IMR-90 (cell line): ENCODE measurements around the gene COL4A2. TPM values are rescaled to one million over a fixed set of nuclear protein-coding genes. Genes with fewer than 3 reads are reported as not detected.

Experiments
- ATAC-seq: fragments of 200-7000 bp; cut with Tn5 transposase; 2 replicates; pipeline ENCODE4 v1.9.1; 2020; ENCODE audit warnings: low read depth, mild to moderate bottlenecking, moderate library complexity
- BruUV-seq: library from RNA; stranded (reverse); fragments of 400-500 nt; replicated peaks from 2 replicates; lab custom pipeline; 2021; lab: Mats Ljungman, UMichigan
- CTCF ChIA-PET: fragments of 300-600 bp; formaldehyde crosslinking; extraction: SDS; loops from one replicate; lab custom pipeline; 2021; ENCODE audit warnings: antibody characterized with exemption; lab: Yijun Ruan, JAX
- POLR2A ChIA-PET: fragments of 300-600 bp; sonication (Branson Sonifier 250); formaldehyde crosslinking; loops from one replicate; lab custom pipeline; 2022; ENCODE audit warnings: antibody characterized with exemption; ENCODE audit not compliant: unreplicated experiment; lab: Charles Lee
- DNase-seq: peaks from one replicate; pipeline ENCODE4 v3.0.0; 2013
- H2AFZ ChIP-seq: replicated peaks from 2 replicates; pipeline ENCODE3; 2013; ENCODE audit warnings: low read length, mild to moderate bottlenecking; ENCODE audit not compliant: poor library complexity
- H2AK5ac ChIP-seq: 2 replicates; pipeline ENCODE4 v1.6.1; 2013; ENCODE audit warnings: low read depth, low read length, inconsistent platforms
- H2AK9ac ChIP-seq: replicated peaks from 2 replicates; pipeline ENCODE3; 2013; ENCODE audit warnings: mild to moderate bottlenecking, low read depth, low read length, moderate library complexity; ENCODE audit not compliant: poor library complexity
- H2BK120ac ChIP-seq: 2 replicates; pipeline ENCODE4 v1.6.1; 2013; ENCODE audit warnings: low read depth, low read length, inconsistent platforms
- H2BK15ac ChIP-seq: 3 replicates; pipeline ENCODE4 v1.6.1; 2013; ENCODE audit warnings: low read depth, low read length, inconsistent platforms
- H2BK20ac ChIP-seq: 2 replicates; pipeline ENCODE4 v1.6.1; 2013; ENCODE audit warnings: low read depth, mild to moderate bottlenecking, inconsistent platforms, low read length, moderate library complexity
- H2BK5ac ChIP-seq: 2 replicates; pipeline ENCODE4 v1.6.1; 2013; ENCODE audit warnings: mild to moderate bottlenecking, low read depth, low read length, inconsistent platforms; ENCODE audit not compliant: poor library complexity, severe bottlenecking
- H3K14ac ChIP-seq: replicated peaks from 2 replicates; pipeline ENCODE4 v1.6.1; 2013; ENCODE audit warnings: low read depth, low read length, inconsistent platforms
- H3K18ac ChIP-seq: 2 replicates; pipeline ENCODE4 v1.6.1; 2013; ENCODE audit warnings: low read depth, low read length, control low read depth
- H3K23ac ChIP-seq: 2 replicates; pipeline ENCODE4 v1.6.1; 2013; ENCODE audit warnings: low read depth, low read length, inconsistent platforms
- H3K27ac ChIP-seq: 2 replicates; pipeline ENCODE4 v1.5.1; 2013; ENCODE audit warnings: mild to moderate bottlenecking, control low read depth, low read length; ENCODE audit not compliant: insufficient read depth
- H3K27me3 ChIP-seq: 2 replicates; pipeline ENCODE4 v1.6.1; 2013; ENCODE audit warnings: low read length; ENCODE audit not compliant: control insufficient read depth, insufficient read depth
- H3K36me3 ChIP-seq: 2 replicates; pipeline ENCODE4 v1.6.1; 2013; ENCODE audit warnings: low read length, mixed read lengths; ENCODE audit not compliant: control insufficient read depth, insufficient read depth
- H3K4ac ChIP-seq: 2 replicates; pipeline ENCODE4 v1.6.1; 2013; ENCODE audit warnings: low read depth, low read length, inconsistent platforms
- H3K4me1 ChIP-seq: 2 replicates; pipeline ENCODE4 v1.6.1; 2013; ENCODE audit warnings: low read length, mixed read lengths; ENCODE audit not compliant: control insufficient read depth, insufficient read depth
- H3K4me2 ChIP-seq: 2 replicates; pipeline ENCODE4 v1.6.1; 2013; ENCODE audit warnings: low read depth, mild to moderate bottlenecking, control low read depth, low read length, moderate library complexity
- H3K4me3 ChIP-seq: 2 replicates; pipeline ENCODE4 v1.5.1; 2013; ENCODE audit warnings: low read depth, mild to moderate bottlenecking, control low read depth, low read length, moderate library complexity; ENCODE audit not compliant: insufficient read depth
- H3K56ac ChIP-seq: 2 replicates; pipeline ENCODE4 v1.6.1; 2013; ENCODE audit warnings: low read length, inconsistent platforms; ENCODE audit not compliant: insufficient read depth; ENCODE audit errors: extremely low read depth
- H3K79me1 ChIP-seq, 2 experiments: 2 replicates each; pipeline ENCODE4 v1.6.1; 2013; ENCODE audit warnings: low read length in 2 of 2, inconsistent platforms in 1 of 2, low read depth in 1 of 2
- H3K9ac ChIP-seq: 2 replicates; pipeline ENCODE4 v1.6.1; 2013; ENCODE audit warnings: low read depth, low read length, control low read depth
- H3K9me1 ChIP-seq: 2 replicates; pipeline ENCODE4 v1.6.1; 2013; ENCODE audit warnings: low read length, inconsistent platforms; ENCODE audit not compliant: insufficient read depth
- H3K9me3 ChIP-seq: 2 replicates; pipeline ENCODE4 v1.6.1; 2013; ENCODE audit warnings: low read length; ENCODE audit not compliant: control insufficient read depth, insufficient read depth
- H4K20me1 ChIP-seq: 2 replicates; pipeline ENCODE4 v1.6.1; 2013; ENCODE audit warnings: low read length, inconsistent platforms; ENCODE audit not compliant: insufficient read depth
- H4K5ac ChIP-seq: 2 replicates; pipeline ENCODE4 v1.6.1; 2013; ENCODE audit warnings: mild to moderate bottlenecking, low read depth, low read length, control low read depth
- H4K8ac ChIP-seq, 2 experiments: 2 replicates each; pipeline ENCODE4 v1.6.1; 2013; ENCODE audit warnings: low read depth in 2 of 2, low read length in 2 of 2, control low read depth in 1 of 2, inconsistent platforms in 1 of 2
- H4K91ac ChIP-seq: 2 replicates; pipeline ENCODE4 v1.6.1; 2013; ENCODE audit warnings: low read depth, low read length, inconsistent platforms; ENCODE audit not compliant: insufficient read depth
- CEBPB ChIP-seq: IDR thresholded peaks from 2 replicates; pipeline ENCODE4 v1.6.1; 2012; ENCODE audit warnings: low read depth, low read length, improper control_type of control experiment
- ELK1 ChIP-seq: fragments of 150-350 bp; IDR thresholded peaks from 2 replicates; pipeline ENCODE4 v1.6.1; 2016; ENCODE audit warnings: low read depth, mild to moderate bottlenecking, low read length, moderate library complexity, borderline replicate concordance
- WGBS, 2 experiments: methylation state at CpG; one replicate each; pipeline versions ENCODE4 v1.1.5 to v1.1.7; 2013; ENCODE audit warnings: missing lambda C conversion rate in 2 of 2; ENCODE audit not compliant: insufficient read length in 1 of 2; ENCODE audit errors: extremely low coverage in 2 of 2; 5-methylcytosine and 5-hydroxymethylcytosine counted together
- dilution Hi-C: fragments of 300-500 bp; cut with HindIII; formaldehyde crosslinking; loops from one replicate; pipeline ENCODE4 v1.14.3; 2018; ENCODE audit warnings: low sequenced_read_pairs; ENCODE audit not compliant: unreplicated experiment
- in situ Hi-C: fragments of 300-500 bp; cut with MboI; formaldehyde crosslinking; loops from 3 replicates; pipeline ENCODE4 v1.14.3; 2019; ENCODE audit warnings: low sequenced_read_pairs, inconsistent platforms, mixed read lengths
- intact Hi-C: fragments of 100-400 bp; cut with micrococcal nuclease; formaldehyde crosslinking; loops from 2 replicates; pipeline ENCODE4 v1.10.0; 2022
- polyA plus RNA-seq, 3 experiments: library from polyadenylated mRNA; depleted of rRNA; stranded (reverse); fragments of >200 nt; gene quantifications; 2 replicates each; pipeline ENCODE4 v1.2.3, GENCODE V29; 2012; ENCODE audit warnings: low replicate concordance in 1 of 3
- total RNA-seq: library from RNA; depleted of rRNA; stranded (reverse); fragments of >200 nt; gene quantifications from 2 replicates; pipeline ENCODE4 v1.2.3, GENCODE V29; 2012

COL4A2 gene
- total and polyA plus RNA-seq, 2 of the 4 experiments (the other 2 are of a cell fraction) = 90.7 to 457 TPM

GRCh38 chr13:110517505-110518225, 210.6 kb downstream of the COL4A2 start:
- Histone ChIP-seq H3K9me3 (no peaks in the 10 kb centered on the region), H3K4me2 (no peak overlapping the region), H2BK20ac (no peak overlapping the region), H3K79me1 (no peaks in the 10 kb centered on the region), H3K9ac (no peak overlapping the region), H3K4me1 (no peaks in the 10 kb centered on the region; the same call in 1 of the 2 replicates), H4K8ac (no peak overlapping the region), H3K9me1 (peaks cover 8% of the 10 kb centered on the region), H3K27ac (no peak overlapping the region), H3K27me3 (no peaks in the 10 kb centered on the region), H3K56ac (no peak overlapping the region), H4K91ac (no peak overlapping the region), H4K20me1 (no peaks in the 10 kb centered on the region; the same call in 1 of the 2 replicates), H4K5ac (no peak overlapping the region), H3K23ac (no peak overlapping the region), H3K36me3 (peaks cover 25% of the 10 kb centered on the region), H3K4ac (no peak overlapping the region), H2AFZ (no peak overlapping the region), H2AK9ac (no peak overlapping the region), H3K14ac (no peak overlapping the region), H3K4me3 (no peak overlapping the region), H2BK15ac (no peak overlapping the region), H3K18ac (no peak overlapping the region), H2BK5ac (no peak overlapping the region), H2AK5ac (no peak overlapping the region), H2BK120ac (no peak overlapping the region)
- 83% methylated on average over 1 of the region's 7 CpGs; no CpG with 5 or more reads in 1 of the 2 experiments for WGBS, 2 experiments
- no peak for DNase-seq
- dilution Hi-C loops = no loop called here
- in situ Hi-C loops = no loop called here
- TF ChIP-seq CEBPB = 0 out of 2 replicates have a peak, but pooled peaks have one; percentile 6
- no peak for TF ChIP-seq ELK1
- intact Hi-C loops = no loop called here
- no TSS peak for BruUV-seq
- ChIA-PET CTCF (interaction anchor here (1.0 kb wide), 1 partner anchor 8 kb away, joined by 3 read pairs; no protein-coding TSS in a partner anchor), POLR2A (no interaction called here)
- peak; percentile 6; the same call in 1 of the 2 replicates for ATAC-seq
